H1 (cell line): ENCODE measurements around the gene PRELID2. TPM values are rescaled to one million over a fixed set of nuclear protein-coding genes. Genes with fewer than 3 reads are reported as not detected.

Experiments
- CTCF ChIA-PET: fragments of 300-600 bp; sonication (Branson Sonifier 250); formaldehyde crosslinking; loops from one replicate; lab custom pipeline; 2021; ENCODE audit not compliant: partially characterized antibody; lab: Charles Lee
- POLR2A ChIA-PET: fragments of 300-600 bp; sonication (Branson Sonifier 250); formaldehyde crosslinking; loops from one replicate; lab custom pipeline; 2021; ENCODE audit warnings: inconsistent platforms; ENCODE audit not compliant: partially characterized antibody; lab: Charles Lee
- DNase-seq, 2 experiments: peaks; one replicate each; pipeline versions ENCODE4 v3.0.0 to v3.0.0-alpha.2; 2010 to 2022; ENCODE audit warnings: low spot score in 2 of 2, low read depth in 1 of 2, mixed read lengths in 1 of 2
- FAIRE-seq: peaks from 2 replicates; lab custom pipeline; 2011; peaks lifted over from hg19 to GRCh38; lab: Jason Lieb, UNC
- H2AFZ ChIP-seq: 2 replicates; pipeline ENCODE4 v1.8.1; 2012; ENCODE audit warnings: low read length, inconsistent platforms
- H2AK5ac ChIP-seq: 2 replicates; pipeline ENCODE4 v1.6.1; 2013; ENCODE audit warnings: low read depth, low read length
- H2BK120ac ChIP-seq: replicated peaks from 2 replicates; pipeline ENCODE3; 2013; ENCODE audit warnings: low read depth, low read length, inconsistent platforms
- H2BK12ac ChIP-seq: 2 replicates; pipeline ENCODE4 v1.6.1; 2013; ENCODE audit warnings: low read depth, low read length
- H2BK15ac ChIP-seq: 2 replicates; pipeline ENCODE4 v1.6.1; 2013; ENCODE audit warnings: low read length
- H2BK20ac ChIP-seq: 2 replicates; pipeline ENCODE4 v1.6.1; 2013; ENCODE audit warnings: low read length
- H2BK5ac ChIP-seq: 2 replicates; pipeline ENCODE4 v1.6.1; 2013; ENCODE audit warnings: low read depth, low read length
- H3K14ac ChIP-seq: 2 replicates; pipeline ENCODE4 v1.6.1; 2013; ENCODE audit warnings: inconsistent platforms; ENCODE audit not compliant: insufficient read length
- H3K18ac ChIP-seq: 2 replicates; pipeline ENCODE4 v1.6.1; 2013; ENCODE audit warnings: low read length; ENCODE audit errors: extremely low read depth
- H3K23ac ChIP-seq: 2 replicates; pipeline ENCODE4 v1.6.1; 2013; ENCODE audit warnings: inconsistent platforms; ENCODE audit not compliant: insufficient read length
- H3K23me2 ChIP-seq: 2 replicates; pipeline ENCODE4 v1.6.1; 2013; ENCODE audit warnings: low read depth, low read length
- H3K27ac ChIP-seq: 2 replicates; pipeline ENCODE4 v1.6.1; 2011; ENCODE audit warnings: low read depth, low read length, inconsistent platforms
- H3K27me3 ChIP-seq, 4 experiments: replicated peaks in 1 of 4; 1 replicate in 1 of 4; 2 replicates in 3 of 4; pipeline versions ENCODE4 v1.6.1 to v1.8.1; 2011 to 2013; ENCODE audit warnings: low read length in 3 of 4, mild to moderate bottlenecking in 3 of 4, inconsistent platforms in 2 of 4, mixed read lengths in 2 of 4, moderate library complexity in 1 of 4; ENCODE audit not compliant: control insufficient read depth in 3 of 4, insufficient read depth in 3 of 4; ENCODE audit errors: extremely low read depth in 1 of 4
- H3K36me3 ChIP-seq, 4 experiments: 2 replicates each; pipeline versions ENCODE4 v1.6.1 to v1.8.1; 2011 to 2013; ENCODE audit warnings: mild to moderate bottlenecking in 4 of 4, low read length in 3 of 4, moderate library complexity in 2 of 4, control low read depth in 1 of 4, inconsistent platforms in 1 of 4; ENCODE audit not compliant: insufficient read depth in 4 of 4, control insufficient read depth in 2 of 4
- H3K4ac ChIP-seq: replicated peaks from 2 replicates; pipeline ENCODE3; 2013; ENCODE audit warnings: low read length, low read depth, mixed read lengths, inconsistent platforms; ENCODE audit not compliant: insufficient read length
- H3K4me1 ChIP-seq, 4 experiments: replicated peaks in 1 of 4; 1 replicate in 1 of 4; 2 replicates in 3 of 4; pipeline versions ENCODE4 v1.6.1 to v1.8.1; 2011 to 2013; ENCODE audit warnings: low read length in 3 of 4, inconsistent platforms in 2 of 4, mixed read lengths in 1 of 4; ENCODE audit not compliant: insufficient read depth in 4 of 4, control insufficient read depth in 3 of 4
- H3K4me2 ChIP-seq, 2 experiments: 2 replicates each; pipeline versions ENCODE4 v1.6.1 to v1.8.1; 2011 to 2013; ENCODE audit warnings: low read depth in 2 of 2, low read length in 2 of 2, control low read depth in 1 of 2, inconsistent platforms in 1 of 2, mild to moderate bottlenecking in 1 of 2; ENCODE audit not compliant: insufficient read depth in 1 of 2
- H3K4me3 ChIP-seq, 4 experiments: fragments of 200-600, 300-600 bp in 1 of 4; sonication (generic), shearing (Covaris generic), sonication (Bioruptor Twin) in 1 of 4; 2 replicates each; pipeline versions ENCODE4 v1.5.1 to v1.8.1; 2011 to 2016; ENCODE audit warnings: low read length in 4 of 4, low read depth in 3 of 4, control low read depth in 2 of 4, inconsistent platforms in 2 of 4, mild to moderate bottlenecking in 2 of 4, mixed read lengths in 1 of 4, moderate library complexity in 1 of 4; ENCODE audit not compliant: insufficient read depth in 2 of 4; ENCODE audit errors: extremely low read depth in 1 of 4
- H3K56ac ChIP-seq: replicated peaks from 2 replicates; pipeline ENCODE3; 2013; ENCODE audit warnings: low read depth, mild to moderate bottlenecking, mixed read lengths, low read length, inconsistent platforms; ENCODE audit not compliant: insufficient read length
- H3K79me1 ChIP-seq: 2 replicates; pipeline ENCODE4 v1.6.1; 2013; ENCODE audit warnings: low read depth, low read length, control low read depth
- H3K79me2 ChIP-seq, 2 experiments: 2 replicates each; pipeline versions ENCODE4 v1.6.1 to v1.8.1; 2012 to 2013; ENCODE audit warnings: low read length in 2 of 2, mild to moderate bottlenecking in 2 of 2, inconsistent platforms in 1 of 2; ENCODE audit not compliant: insufficient read depth in 2 of 2, control insufficient read depth in 1 of 2
- H3K9ac ChIP-seq, 4 experiments: replicated peaks in 1 of 4; 1 replicate in 1 of 4; 2 replicates in 3 of 4; pipeline versions ENCODE4 v1.6.1 to v1.8.1; 2011 to 2013; ENCODE audit warnings: low read depth in 3 of 4, low read length in 3 of 4, control low read depth in 2 of 4, mild to moderate bottlenecking in 2 of 4, moderate library complexity in 2 of 4, inconsistent platforms in 1 of 4; ENCODE audit errors: extremely low read depth in 1 of 4
- H3K9me3 ChIP-seq, 2 experiments: 2 replicates each; pipeline versions ENCODE4 v1.6.1 to v1.8.1; 2012 to 2013; ENCODE audit warnings: mild to moderate bottlenecking in 2 of 2, moderate library complexity in 2 of 2, control low read depth in 1 of 2, inconsistent platforms in 1 of 2, low read depth in 1 of 2, low read length in 1 of 2, mixed read lengths in 1 of 2; ENCODE audit not compliant: insufficient read depth in 2 of 2
- H4K20me1 ChIP-seq, 2 experiments: replicated peaks in 1 of 2; 2 replicates each; pipeline versions ENCODE3 to v1.8.1; 2011 to 2013; ENCODE audit warnings: inconsistent platforms in 2 of 2, low read length in 2 of 2, mild to moderate bottlenecking in 1 of 2; ENCODE audit not compliant: insufficient read depth in 2 of 2, control insufficient read depth in 1 of 2
- H4K5ac ChIP-seq: 2 replicates; pipeline ENCODE4 v1.6.1; 2013; ENCODE audit warnings: low read length, low read depth, mixed read lengths, inconsistent platforms; ENCODE audit not compliant: insufficient read length
- H4K8ac ChIP-seq: 2 replicates; pipeline ENCODE4 v1.8.0; 2013; ENCODE audit warnings: mild to moderate bottlenecking, moderate library complexity, low read length, inconsistent platforms; ENCODE audit not compliant: insufficient read depth; ENCODE audit errors: extremely low read depth
- H4K91ac ChIP-seq: replicated peaks from 2 replicates; pipeline ENCODE3; 2013; ENCODE audit warnings: low read length, mixed read lengths, inconsistent platforms; ENCODE audit not compliant: insufficient read length
- BCL11A ChIP-seq, 2 experiments: IDR thresholded peaks; one replicate each; pipeline ENCODE4 v1.6.1; 2011; ENCODE audit warnings: low read depth in 2 of 2, low read length in 2 of 2, mild to moderate bottlenecking in 2 of 2
- CBX5 ChIP-seq: fragments of 300-800, 300-1000 bp; sonication (generic); IDR thresholded peaks from 2 replicates; pipeline ENCODE4 v1.7.1; 2016; ENCODE audit warnings: antibody characterized with exemption, low read length, low read depth
- CHD2 ChIP-seq: IDR thresholded peaks from 2 replicates; pipeline ENCODE4 v1.6.1; 2012; ENCODE audit warnings: low read length, improper control_type of control experiment
- CREB1 ChIP-seq: IDR thresholded peaks from 2 replicates; pipeline ENCODE4 v1.6.1; 2012; ENCODE audit warnings: inconsistent platforms
- EP300 ChIP-seq, 2 experiments: IDR thresholded peaks; 1 replicate in 1 of 2; 2 replicates in 1 of 2; pipeline ENCODE4 v1.6.1; 2011 to 2012; ENCODE audit warnings: low read depth in 2 of 2, low read length in 2 of 2, mild to moderate bottlenecking in 2 of 2, borderline replicate concordance in 1 of 2, inconsistent platforms in 1 of 2, moderate library complexity in 1 of 2
- EZH2 ChIP-seq: fragments of 200-600 bp; sonication (generic); IDR thresholded peaks from 2 replicates; pipeline ENCODE4 v1.7.1; 2012; ENCODE audit warnings: low read depth, mild to moderate bottlenecking, moderate library complexity, low read length, inconsistent platforms; ENCODE audit not compliant: severe bottlenecking
- FOSL1 ChIP-seq: IDR thresholded peaks from 2 replicates; pipeline ENCODE4 v1.6.1; 2011; ENCODE audit warnings: mild to moderate bottlenecking, low read depth, low read length, moderate library complexity; ENCODE audit not compliant: insufficient read depth
- HDAC2 ChIP-seq, 2 experiments: fragments of 300-600 bp in 1 of 2; sonication (generic) in 1 of 2; IDR thresholded peaks; 2 replicates each; pipeline ENCODE4 v1.6.1; 2011 to 2012; ENCODE audit warnings: low read depth in 2 of 2, low read length in 2 of 2, mild to moderate bottlenecking in 2 of 2, moderate library complexity in 2 of 2, borderline replicate concordance in 1 of 2, inconsistent platforms in 1 of 2
- JUN ChIP-seq: IDR thresholded peaks from 2 replicates; pipeline ENCODE4 v1.6.1; 2011; ENCODE audit warnings: low read depth, mild to moderate bottlenecking, improper control_type of control experiment, low read length
- MAFK ChIP-seq: IDR thresholded peaks from 2 replicates; pipeline ENCODE4 v1.6.1; 2012; ENCODE audit warnings: low read depth, mild to moderate bottlenecking, improper control_type of control experiment, low read length
- POLR2A ChIP-seq, 2 experiments: IDR thresholded peaks; 1 replicate in 1 of 2; 2 replicates in 1 of 2; pipeline ENCODE4 v1.6.1; 2011; ENCODE audit warnings: low read depth in 2 of 2, low read length in 2 of 2, mild to moderate bottlenecking in 2 of 2; ENCODE audit errors: control extremely low read depth in 1 of 2
- SP1 ChIP-seq: IDR thresholded peaks from 2 replicates; pipeline ENCODE4 v1.6.1; 2011; ENCODE audit warnings: low read depth, low read length
- TAF7 ChIP-seq: optimal IDR thresholded peaks from 2 replicates; pipeline ENCODE3; 2011; ENCODE audit warnings: low read depth, mild to moderate bottlenecking, inconsistent platforms, low read length, moderate library complexity, borderline replicate concordance
- USF2 ChIP-seq: IDR thresholded peaks from 2 replicates; pipeline ENCODE4 v1.6.1; 2011; ENCODE audit warnings: low read length, improper control_type of control experiment
- WGBS, 2 experiments: shearing (Covaris generic) in 1 of 2; methylation state at CpG; one replicate each; pipeline versions ENCODE4 v1.1.6 to v1.1.7; 2013 to 2015; ENCODE audit warnings: low lambda C conversion rate in 2 of 2, mixed read lengths in 2 of 2, inconsistent platforms in 1 of 2, low coverage in 1 of 2, missing lambda C conversion rate in 1 of 2; ENCODE audit not compliant: insufficient replicate concordance in 2 of 2, insufficient coverage in 1 of 2, insufficient read length in 1 of 2; ENCODE audit errors: extremely low coverage in 1 of 2, missing lambda C conversion rate in 1 of 2; 5-methylcytosine and 5-hydroxymethylcytosine counted together
- polyA plus RNA-seq, 7 experiments: library from polyadenylated mRNA; depleted of rRNA in 3 of 7; stranded (reverse) in 5 of 7; unstranded in 2 of 7; fragments of >200 nt in 5 of 7; fragments of 200-250 nt in 2 of 7; gene quantifications; 1 replicate in 5 of 7; 2 replicates in 1 of 7; 4 replicates in 1 of 7; pipeline versions ENCODE4 v1.2.1 to v1.2.3, GENCODE V29; 2011 to 2013; ENCODE audit warnings: missing spikeins in 2 of 7, mixed read lengths in 2 of 7
- total RNA-seq: library from RNA; stranded (reverse); fragmentation: NEBNext Ultra II Directional; extraction: Animal tissue kit (Norgen Biotek cat#: 25700); gene quantifications from 2 replicates; pipeline ENCODE4 v1.2.1, GENCODE V29; 2021

Gene PRELID2
- total and polyA plus RNA-seq, 2 of the 8 experiments (the other 6 are each of a cell fraction or from before 2014, with no cell fraction given): 2.2 to 7.8 TPM

DNA sequence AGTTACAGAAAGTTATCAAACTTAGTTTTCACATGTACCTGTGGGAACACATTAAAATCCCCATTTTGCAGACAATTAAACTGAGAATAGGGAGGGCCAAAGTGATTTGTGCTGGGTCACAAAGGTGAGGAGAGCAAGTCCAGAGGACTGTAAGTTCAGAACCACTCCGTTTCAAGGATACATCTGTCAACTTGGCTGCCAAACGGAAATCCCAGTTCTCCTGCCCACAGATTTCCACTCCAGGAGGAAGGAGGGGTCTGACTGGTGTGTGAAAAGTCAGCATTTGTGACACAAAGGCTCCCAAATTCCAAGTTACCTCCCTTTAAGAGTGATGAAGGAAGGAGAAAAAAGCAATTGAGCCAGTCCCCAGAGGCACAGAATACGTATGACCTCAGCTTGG is 42.3 kb downstream of the PRELID2 start:
- WGBS, 2 experiments: 69% methylated on average over 3 of the region's 3 CpGs; no CpG with 5 or more reads in 1 of the 2 experiments
- Histone ChIP-seq H3K9ac (peak overlapping the region in 1 of 4 experiments; percentile 21; a peak in 1 of 7 replicates), H3K23me2 (no peaks in the 10 kb centered on the region), H3K14ac (no peak overlapping the region), H3K56ac (no peak overlapping the region), H2BK20ac (no peak overlapping the region), H2BK5ac (no peak overlapping the region), H2AK5ac (no peak overlapping the region), H2BK12ac (no peak overlapping the region), H3K9me3 (no peaks in the 10 kb centered on the region), H3K18ac (no peak overlapping the region), H2AFZ (peak overlapping the region; percentile 35; the same call in 1 of the 2 replicates), H2BK120ac (no peak overlapping the region), H3K4ac (no peak overlapping the region), H4K91ac (no peak overlapping the region), H4K20me1 (no peaks in the 10 kb centered on the region), H3K4me2 (no peak overlapping the region), H3K23ac (no peak overlapping the region), H4K5ac (no peak overlapping the region), H4K8ac (no peak overlapping the region), H2BK15ac (no peak overlapping the region), H3K27me3 (no peaks in the 10 kb centered on the region), H3K79me1 (no peaks in the 10 kb centered on the region), H3K4me3 (no peak overlapping the region), H3K27ac (no peak overlapping the region), H3K36me3 (no peaks in the 10 kb centered on the region), H3K79me2 (no peaks in the 10 kb centered on the region), H3K4me1 (no peaks in the 10 kb centered on the region)
- DNase-seq (no peak), FAIRE-seq (no peak)
- ChIA-PET POLR2A (no interaction called here), CTCF (interaction anchor here (1.0 to 2.6 kb wide), 5 partner anchors 14 to 101 kb away, joined by 3 to 17 read pairs (median 5); no protein-coding TSS in a partner anchor)
- TF ChIP-seq MAFK: no peak
- no peak for TF ChIP-seq BCL11A (IDR thresholded peaks at IDR 0.05; ENCODE audit: low read depth in 2 of 2, low read length in 2 of 2)
- TF ChIP-seq HDAC2 (IDR thresholded peaks at IDR 0.05; ENCODE audit: borderline replicate concordance in 1 of 2, low read depth in 2 of 2, low read length in 2 of 2): no peak
- no peak for TF ChIP-seq CHD2
- no peak for TF ChIP-seq CBX5
- TF ChIP-seq TAF7: no peak
- no peak for TF ChIP-seq FOSL1
- no peak for TF ChIP-seq EP300 (IDR thresholded peaks at IDR 0.05; ENCODE audit: borderline replicate concordance in 1 of 2, low read depth in 2 of 2, low read length in 2 of 2)
- no peak for TF ChIP-seq SP1
- TF ChIP-seq CREB1: no peak
- TF ChIP-seq USF2: no peak
- no peak for TF ChIP-seq POLR2A (IDR thresholded peaks at IDR 0.05; ENCODE audit: control extremely low read depth in 1 of 2, low read depth in 2 of 2, low read length in 2 of 2)
- no peak for TF ChIP-seq JUN
- TF ChIP-seq EZH2: no peak
